Middle frontal gyrus (tissue), 1 donor: Measurements from ENCODE around the gene SERHL2.
"Not testable (repeated sequence)": the region's sequence is repeated elsewhere in the genome, so short reads cannot be mapped to it uniquely, and the experiment has no call there.

Experiments
- DNase-seq: peaks from one replicate; pipeline ENCODE4 v3.0.0-alpha.2; 2015; ENCODE audit warnings: low spot score; ENCODE audit errors: extremely low spot score

SERHL2 gene, protein sequence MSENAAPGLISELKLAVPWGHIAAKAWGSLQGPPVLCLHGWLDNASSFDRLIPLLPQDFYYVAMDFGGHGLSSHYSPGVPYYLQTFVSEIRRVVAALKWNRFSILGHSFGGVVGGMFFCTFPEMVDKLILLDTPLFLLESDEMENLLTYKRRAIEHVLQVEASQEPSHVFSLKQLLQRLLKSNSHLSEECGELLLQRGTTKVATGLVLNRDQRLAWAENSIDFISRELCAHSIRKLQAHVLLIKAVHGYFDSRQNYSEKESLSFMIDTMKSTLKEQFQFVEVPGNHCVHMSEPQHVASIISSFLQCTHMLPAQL

DNA sequence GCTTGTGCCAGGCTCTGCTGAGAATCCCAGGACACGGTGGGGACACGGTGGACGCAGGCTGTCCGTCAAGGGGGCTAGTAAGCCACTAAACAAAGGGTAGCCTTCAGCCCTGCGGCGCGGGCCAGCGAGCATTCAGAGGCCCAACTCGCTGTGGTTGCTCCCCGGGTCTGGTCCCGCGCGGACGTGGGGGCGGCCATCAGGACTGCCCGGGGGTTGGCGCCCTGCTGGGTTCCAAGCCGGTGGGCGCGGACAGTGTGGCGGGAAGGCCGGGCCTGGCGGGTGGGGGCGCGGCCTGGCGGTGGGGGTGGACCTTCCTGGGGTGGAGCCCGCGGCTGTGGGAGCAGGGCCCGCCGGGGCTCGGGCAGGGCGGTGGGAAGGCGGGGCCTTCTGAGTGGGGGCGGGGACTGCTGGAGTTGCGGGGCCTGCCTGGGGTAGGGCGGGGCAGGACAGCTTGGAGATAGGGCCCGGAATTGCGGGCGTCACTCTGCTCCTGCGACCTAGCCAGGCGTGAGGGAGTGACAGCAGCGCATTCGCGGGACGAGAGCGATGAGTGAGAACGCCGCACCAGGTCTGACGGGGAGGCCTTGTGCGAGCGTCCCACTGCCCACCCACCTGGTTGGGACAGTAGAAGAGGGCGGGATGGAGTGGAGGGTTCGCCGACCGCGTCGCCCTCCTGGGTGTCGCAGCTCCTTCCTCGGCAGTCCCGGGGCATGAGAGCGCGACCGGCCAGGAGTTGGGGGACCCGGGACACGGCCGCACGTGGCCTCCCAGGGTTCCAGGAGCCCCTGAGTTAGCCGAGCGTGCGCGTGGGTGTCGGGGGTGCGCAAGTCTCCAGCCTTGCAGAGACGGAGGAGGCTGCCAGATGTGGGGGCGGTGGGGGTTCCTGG lies at the start of gene SERHL2:
Gene SERHL2, plus strand, starts transcription at position 482 of the 887 bp plus-strand sequence. Its CDS starts 65 bp downstream, at position 547.
- DNase-seq = no peak

DNA sequence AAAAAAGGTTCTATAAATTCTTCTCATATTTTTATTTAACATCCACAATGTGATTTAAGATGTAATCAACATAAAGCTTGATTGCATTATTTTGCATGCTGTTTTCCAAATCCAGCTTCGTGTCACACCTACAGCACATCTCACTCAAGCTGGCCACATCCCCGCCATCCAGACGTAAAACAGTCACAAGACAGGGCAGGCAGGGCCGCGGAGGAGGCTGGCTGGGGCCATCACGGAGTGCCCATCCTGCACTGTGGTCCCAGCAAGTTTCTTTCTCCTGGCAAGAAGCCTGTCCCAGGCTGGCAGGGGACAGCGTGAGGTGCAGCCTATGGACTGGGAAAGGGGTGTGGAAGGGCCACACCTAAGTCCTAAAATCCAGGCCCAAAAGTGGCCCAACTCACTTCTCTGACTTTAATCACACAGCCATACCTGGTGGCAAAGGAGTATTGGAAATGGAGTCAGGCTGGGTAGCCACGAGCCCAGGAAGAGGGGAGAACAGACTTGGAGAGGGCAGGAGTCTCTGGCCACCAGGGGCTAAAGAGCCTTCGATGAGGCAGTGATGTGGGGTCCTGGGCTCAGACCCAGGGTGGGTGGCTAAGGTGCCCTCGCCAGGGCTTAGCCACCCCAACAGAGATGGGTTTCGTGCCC lies 45.3 kb upstream of the SERHL2 start:
- not testable (repeated sequence) for DNase-seq

DNA sequence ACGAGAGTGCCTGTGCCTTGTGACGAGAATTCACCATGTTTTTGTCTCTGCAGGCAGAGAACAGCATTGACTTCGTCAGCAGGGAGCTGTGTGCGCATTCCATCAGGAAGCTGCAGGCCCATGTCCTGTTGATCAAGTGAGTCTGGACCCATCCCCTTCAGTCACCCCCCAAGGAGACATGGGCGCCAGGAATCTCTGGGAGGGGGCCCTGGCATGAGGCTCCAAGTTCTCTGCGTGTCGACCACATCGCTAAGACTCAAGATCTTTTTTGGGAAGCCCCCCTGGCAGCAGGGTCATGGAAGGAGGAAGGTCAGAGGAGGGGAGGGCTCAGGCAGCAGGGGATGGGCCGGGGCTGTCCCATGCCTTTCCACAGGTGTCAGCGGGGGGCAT lies 44.8 kb upstream of the SERHL2 start:
- DNase-seq = not testable (repeated sequence)

DNA sequence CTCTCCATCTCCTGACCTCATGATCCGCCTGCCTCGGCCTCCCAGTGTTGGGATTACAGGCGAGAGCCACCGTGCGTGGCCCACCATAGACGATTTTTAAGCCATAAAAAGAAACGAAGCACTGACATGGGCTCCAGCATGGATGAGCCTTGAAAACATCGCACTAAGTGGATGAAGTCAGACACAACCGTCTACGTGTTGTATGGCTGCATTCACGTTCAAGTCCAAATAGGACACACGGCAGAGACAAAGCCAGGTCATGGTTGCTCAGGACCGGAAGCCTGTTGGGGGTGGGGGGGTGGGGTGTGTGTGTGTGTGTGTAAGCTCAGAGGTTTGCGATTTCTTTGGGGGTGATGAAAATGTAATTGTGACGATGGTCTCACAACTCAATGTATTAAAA lies 44.2 kb upstream of the SERHL2 start:
- no peak for DNase-seq

DNA sequence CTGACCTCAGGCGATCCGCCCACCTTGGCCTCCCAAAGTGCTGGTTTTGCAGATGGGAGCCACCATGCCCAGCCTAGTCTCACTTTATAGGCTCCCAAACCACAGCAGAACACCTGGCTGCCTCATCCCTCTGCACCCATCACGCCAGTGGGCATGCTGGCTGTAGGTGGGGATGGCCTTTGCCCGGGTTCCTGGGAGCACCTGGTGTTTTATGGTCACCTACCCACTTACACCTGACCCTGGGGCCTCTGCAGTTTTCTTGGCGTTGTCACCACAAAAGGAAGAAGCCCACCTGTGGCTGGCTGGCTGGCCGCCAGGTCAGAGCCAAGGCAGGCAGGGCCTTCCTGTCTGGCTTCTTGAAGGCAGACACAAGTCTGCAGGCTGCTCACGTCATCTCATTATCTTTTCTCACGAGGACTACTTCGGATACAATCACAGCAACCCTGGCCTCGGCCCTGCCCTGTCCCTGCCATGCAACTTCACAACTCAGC lies 42.3 kb upstream of the SERHL2 start:
- no peak for DNase-seq

DNA sequence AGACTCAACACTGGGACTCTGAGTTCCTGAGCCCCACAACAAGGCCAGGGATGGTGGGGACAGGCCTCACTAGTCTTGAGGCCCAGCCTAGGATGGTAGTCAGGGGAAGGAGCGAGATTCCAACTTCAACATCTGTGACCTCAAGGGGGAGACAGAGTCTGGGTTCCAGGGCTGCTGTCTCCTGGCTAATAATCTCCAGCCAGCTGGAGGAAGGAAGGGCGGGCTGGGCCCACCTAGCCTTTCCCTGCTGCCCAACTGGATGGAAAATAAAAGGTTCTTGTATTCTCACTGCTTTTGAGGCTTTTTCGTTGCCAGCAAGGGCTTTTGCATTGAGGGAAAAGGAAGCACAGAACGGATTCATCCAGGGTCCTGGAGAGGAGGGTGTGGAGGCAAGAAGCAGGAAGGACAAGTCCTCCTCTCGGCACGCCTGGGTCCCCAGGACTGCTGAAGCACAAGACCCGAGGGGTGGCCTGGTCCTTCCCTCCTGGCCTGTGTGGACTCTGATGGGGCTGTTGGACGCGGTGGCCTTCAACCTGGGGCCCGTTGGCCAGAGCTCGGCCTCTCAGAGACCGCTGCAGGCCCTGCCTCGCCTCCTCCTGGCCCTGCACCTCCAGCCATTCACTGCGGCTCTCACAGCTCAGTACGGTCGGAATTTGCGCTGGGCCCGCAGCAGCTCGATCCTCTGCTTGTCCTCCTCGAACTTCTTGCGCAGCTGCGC lies 41.3 kb upstream of the SERHL2 start:
- DNase-seq = not testable (repeated sequence)

DNA sequence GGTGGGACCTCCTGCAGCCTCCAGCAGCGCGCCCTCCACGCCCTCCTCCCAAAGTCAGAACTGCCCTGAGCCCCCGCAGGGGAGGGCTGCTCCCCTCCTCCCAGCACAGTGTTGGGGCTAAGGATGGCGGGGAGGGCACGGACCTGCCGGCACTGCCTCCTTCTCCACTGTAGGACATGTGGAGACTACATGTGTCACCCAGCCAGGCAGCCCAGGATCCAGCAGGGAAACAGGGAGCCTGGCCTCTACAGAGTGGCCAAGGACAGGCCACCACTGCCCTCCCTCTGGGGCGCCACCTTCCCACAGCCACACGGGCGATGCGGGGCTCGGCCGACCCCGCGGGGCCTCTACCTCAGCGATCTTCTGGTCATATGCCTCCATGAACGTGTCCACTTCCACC lies 39.4 kb upstream of the SERHL2 start:
- not testable (repeated sequence) for DNase-seq

DNA sequence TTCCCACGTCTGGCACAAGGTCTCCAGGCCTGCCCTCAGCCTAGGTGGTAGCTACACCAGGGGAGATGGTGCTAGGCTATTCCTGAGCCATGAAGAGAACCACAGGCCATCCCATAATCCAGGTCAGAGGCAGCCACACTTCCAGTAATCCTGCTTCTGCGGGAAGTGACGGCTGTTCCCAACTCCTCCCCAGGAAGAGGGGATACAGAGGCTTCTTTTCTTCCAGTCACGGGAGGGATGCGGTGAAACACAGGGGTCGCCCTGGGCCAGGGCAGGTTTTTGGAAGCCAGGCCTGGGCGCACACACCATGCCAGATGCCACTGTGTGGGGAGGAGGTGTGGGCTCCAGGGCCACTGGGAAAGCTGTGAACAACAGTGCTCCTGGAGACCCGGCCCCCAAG lies 38.5 kb upstream of the SERHL2 start:
- not testable (repeated sequence) for DNase-seq

DNA sequence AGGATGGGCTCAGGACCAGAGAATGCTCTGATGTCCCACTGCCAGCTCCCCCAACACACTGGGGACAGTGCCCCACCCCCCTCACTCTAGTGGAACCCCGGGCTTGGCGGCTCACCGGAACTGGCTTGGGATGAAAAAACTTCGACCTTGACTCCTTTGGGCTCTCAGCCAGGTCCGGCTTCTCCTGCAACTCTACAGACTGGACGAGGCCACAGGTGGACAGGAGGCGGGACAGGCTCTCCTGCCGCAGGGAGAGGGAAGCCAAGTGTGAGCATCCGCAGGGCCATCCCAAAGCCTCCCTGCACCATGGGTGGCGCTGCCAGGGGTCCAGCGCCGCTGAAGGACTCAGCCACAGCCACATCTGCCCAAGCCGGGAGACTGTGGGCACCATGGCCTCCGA lies 37.9 kb upstream of the SERHL2 start:
- DNase-seq = no peak

DNA sequence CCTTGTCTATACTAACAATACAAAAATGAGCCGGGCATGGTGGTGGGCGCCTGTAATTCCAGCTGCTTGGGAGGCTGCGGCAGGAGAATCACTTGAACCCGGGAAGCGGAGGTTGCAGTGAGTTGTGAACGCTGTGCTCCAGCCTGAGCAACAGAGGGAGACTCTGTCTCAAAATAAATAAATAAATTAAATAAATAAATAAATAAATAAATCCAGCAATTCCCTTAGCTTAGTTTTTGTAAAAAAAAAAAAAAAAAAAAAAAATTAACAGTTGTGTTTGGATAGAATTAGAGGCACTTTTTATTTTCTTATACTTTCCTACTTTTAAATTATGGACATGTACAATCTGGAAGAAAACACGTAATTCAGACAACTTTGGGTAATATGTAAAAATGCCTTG lies 36.7 kb upstream of the SERHL2 start:
- DNase-seq = not testable (repeated sequence)

DNA sequence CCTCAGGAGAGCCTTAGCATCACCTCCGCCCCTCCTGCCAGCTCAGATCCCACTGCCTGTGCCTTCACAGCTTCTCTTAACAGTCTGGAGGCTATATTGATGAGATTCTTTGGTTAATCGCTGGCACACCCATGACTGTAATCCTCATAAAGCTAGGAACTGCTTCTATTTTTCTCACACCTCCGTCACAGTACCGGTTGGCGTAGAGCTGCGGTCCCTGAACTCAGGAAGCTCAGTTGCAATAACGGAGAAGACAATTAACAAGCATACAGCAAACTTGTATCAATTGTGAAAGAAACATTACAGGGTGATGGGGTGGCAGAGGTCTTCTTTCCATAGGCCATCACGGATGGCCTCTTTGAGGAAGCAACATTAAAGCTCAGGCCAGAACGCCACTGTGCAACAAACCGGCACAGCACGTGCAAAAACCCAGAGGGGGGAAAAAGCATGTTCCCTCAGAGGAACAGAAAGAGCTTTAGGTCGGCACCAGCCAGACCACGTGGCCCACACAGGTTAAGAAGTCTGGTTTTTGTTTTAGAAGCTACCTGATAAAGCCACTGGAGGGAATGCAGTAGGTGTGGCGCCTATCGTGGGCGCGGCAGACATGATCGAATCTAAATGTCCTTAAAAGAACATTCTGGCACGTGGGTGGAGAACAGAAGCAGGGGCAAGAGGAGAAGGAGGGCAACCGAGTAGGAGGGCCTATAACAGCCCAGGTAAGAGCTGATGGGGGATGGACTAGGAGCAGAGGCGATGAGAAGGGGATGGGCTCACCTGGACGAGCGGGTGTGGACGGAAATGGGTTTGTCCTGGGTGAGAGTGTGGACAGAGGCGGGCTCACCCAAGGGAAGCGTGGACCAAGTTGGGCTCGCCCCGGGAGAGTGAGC lies 34.9 kb upstream of the SERHL2 start:
- not testable (repeated sequence) for DNase-seq

DNA sequence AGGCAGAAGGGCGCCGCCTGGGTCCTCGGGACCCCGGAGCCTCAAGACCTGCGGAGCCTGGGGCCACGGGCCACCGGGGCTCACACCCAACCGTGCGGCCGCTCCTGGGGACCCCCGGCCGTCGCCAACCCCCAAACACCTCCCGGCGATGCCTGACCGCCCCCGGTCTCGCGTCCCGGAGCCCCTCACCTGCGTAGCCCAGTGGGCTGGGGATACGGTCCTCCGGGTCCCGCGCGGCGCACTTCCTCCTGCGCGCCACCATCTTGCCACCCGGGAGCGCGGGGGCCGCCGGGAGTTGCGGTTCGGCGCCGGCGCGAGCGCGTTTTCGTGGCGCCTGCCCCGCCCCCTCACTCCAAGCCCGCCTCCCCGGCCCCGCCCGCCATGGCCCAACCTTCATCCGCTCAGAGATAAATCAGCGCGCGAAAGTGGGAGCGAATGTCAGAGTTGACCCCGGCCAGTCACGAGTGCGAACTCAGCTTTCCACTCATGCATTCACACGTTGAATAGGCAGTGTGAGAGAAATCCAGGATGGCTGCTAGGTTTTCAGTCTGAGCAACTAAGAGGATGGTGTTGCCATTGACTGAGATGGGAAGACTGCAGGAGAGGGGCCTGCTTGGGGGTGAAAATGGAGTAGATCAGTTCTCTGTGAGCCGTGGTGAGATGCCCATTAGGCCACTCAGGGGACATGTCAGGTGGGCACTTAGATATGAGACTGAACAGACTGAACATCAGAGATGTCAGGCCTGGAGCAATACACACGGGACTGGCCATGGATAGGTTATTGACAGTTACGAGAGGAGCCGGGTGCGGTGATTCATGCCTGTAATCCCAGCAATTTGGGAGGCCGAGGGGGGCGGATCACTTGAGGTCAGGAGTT lies 34.0 kb upstream of the SERHL2 start, which contains the start of gene RRP7A:
Gene RRP7A, minus strand, starts transcription at position 272 of the 877 bp plus-strand sequence. Its CDS starts 10 bp downstream, at position 262.
- DNase-seq = peak; percentile 53

DNA sequence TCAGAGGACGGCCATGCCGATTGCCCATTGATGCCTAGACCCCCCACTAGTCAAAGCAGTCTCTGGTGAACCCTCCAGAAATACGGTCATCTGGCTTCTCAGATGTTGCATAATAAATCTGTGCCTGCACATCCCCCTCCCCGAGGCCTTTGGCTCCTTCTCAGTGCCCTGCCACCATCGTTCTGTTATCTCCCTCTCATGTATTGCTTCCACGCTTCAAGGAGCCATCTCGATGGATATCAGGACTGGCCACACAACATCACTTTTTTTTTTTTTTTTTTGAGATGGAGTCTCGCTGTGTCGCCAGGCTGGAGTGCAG lies 32.6 kb upstream of the SERHL2 start:
- no peak for DNase-seq

DNA sequence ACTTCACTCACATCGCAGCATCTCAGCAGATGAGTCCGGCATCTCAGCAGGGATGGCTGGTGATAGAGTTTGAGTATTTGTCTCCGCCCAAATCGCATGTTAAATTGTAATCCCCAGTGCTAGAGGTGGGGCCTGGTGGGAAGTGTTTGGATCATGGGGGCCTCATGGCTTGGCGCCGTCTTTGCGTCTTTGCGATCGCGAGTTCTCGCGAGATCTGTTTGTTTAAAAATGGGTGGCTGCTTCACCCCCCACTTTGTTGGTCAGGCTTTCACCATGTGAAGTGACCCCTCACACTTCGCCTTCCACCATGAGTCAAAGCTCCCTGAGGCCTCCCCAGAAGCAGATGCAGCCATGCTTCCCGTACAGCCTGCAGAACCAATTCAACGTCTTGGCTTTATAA lies 31.2 kb upstream of the SERHL2 start:
- no peak for DNase-seq

DNA sequence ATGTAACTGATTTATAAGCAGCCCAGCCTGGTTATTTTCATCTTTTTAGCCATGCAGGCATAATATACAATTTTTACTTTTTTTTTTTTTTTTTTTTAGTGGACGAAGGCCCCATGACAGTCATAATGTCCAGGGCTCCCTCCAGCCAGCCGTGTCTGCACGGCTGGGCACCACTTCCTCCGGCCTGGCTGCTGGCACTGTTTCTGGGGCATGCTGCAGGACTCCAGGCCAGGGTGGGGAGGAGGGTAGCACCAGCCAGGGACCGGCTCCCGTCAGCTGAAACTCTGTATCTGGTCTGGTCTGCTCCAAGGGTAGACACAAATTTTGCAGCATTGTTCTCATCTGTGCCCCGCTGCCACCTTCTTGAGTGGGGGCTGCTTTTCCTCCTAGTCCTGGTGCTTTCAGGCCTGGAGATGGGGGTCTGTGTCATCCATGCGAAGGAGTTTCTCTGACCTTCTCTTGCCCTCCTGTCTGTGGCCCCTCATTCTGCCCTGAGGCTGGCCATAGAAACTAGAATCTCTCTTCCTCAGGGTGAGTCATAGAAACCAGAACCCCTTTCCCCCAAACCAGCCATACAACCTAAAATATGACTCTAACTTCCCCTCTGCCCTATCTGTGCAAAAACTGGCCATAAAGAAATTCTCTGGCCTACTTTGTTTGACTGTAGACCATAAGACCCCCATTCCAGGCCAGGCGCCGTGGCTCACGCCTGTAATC lies 25.0 kb upstream of the SERHL2 start:
- no peak for DNase-seq

DNA sequence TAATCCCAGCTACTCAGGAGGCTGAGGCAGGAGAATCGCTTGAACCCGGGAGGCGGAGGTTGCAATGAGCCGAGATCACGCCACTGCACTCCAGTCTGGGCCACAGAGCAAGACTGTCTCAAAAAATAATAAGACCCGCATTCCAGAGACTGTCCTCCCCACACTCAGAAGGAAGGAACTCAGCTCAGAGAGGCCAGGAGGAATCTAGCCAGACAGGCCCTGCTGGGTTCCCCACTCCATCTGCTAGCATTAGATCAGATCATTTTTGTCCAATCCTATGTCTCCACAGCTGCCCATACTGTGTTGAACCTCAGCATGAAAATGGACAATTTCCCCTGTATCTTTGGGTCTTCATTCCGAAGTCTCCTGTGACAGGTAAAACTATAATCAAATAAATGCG lies 24.3 kb upstream of the SERHL2 start:
- DNase-seq = not testable (repeated sequence)

DNA sequence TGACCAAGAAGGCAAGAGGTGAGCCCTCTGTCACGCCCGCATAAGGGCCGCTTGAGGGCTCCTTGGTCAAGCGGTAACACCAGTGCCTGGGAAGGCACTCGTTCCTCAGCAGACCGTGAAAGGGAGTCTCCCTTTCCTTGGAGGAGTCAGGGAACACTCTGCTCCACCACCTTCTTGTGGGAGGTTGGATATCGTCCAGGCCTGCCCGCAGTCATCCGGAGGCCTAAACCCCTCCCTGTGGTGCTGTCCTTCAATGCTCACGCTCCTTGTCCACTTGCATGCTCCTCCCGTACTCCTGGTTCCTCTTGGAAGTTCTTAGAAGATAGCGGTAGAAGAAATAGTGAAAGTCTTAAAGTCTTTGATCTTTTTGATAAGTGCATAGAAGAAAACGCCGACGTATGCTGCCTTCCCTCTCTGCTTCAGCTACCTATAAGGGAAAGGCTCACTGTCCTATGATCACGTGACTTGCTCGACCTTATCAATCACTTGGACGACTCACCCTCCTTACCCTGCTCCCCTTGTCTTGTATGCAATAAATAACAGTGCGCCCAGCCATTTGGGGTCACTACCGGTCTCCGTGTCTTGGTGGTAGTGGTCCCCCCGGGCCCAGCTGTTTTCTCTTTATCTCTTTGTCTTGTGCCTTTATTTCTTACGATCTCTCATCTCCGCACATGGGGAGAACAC lies 22.2 kb upstream of the SERHL2 start:
- DNase-seq = not testable (repeated sequence)

DNA sequence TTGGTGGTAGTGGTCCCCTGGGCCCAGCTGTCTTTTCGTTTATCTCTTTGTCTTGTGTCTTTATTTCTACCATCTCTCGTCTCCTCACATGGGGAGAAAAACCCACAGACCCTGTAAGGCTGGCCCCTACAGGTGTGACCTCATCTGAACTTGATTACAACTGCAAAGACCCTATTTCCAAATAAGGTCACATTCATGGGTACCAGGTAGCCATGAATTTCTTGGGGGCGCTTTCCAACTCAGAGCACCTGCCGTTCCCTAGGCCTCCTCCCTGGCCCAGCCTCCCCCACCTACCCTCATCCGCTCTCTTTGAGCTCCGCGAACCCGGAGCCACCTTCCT lies 20.1 kb upstream of the SERHL2 start:
- no peak for DNase-seq
